Tibial artery (tissue), 4 donors: Measurements from ENCODE around the gene RCAN2.

ENCODE experiments used
- DNase-seq, 2 donors: peaks; one replicate each; pipeline ENCODE4 v3.0.0-alpha.2; 2019
- H3K27ac ChIP-seq, 2 donors: fragments of 200-600 bp; sonication (generic) in 1 of 2; 1 replicate in 1 of 2; 2 replicates in 1 of 2; pipeline ENCODE4 v1.5.1; 2018 to 2019; ENCODE audit warnings: mild to moderate bottlenecking in 1 of 2
- H3K27me3 ChIP-seq, 2 donors: fragments of 200-600 bp; sonication (generic) in 1 of 2; one replicate each; pipeline versions ENCODE4 v1.5.1 to v1.6.0; 2016 to 2019
- H3K36me3 ChIP-seq, 3 donors: fragments of 200-600 bp; sonication (generic) in 2 of 3; one replicate each; pipeline ENCODE4 v1.5.1; 2016 to 2019; ENCODE audit warnings: mild to moderate bottlenecking in 2 of 3
- H3K4me1 ChIP-seq, 4 donors: fragments of 200-600 bp; sonication (generic) in 2 of 4; 1 replicate in 3 of 4; 2 replicates in 1 of 4; pipeline ENCODE4 v1.5.1; 2016 to 2019
- H3K4me3 ChIP-seq, 2 donors: fragments of 200-600 bp; sonication (generic) in 1 of 2; 1 replicate in 1 of 2; 2 replicates in 1 of 2; pipeline ENCODE4 v1.5.1; 2018 to 2019; ENCODE audit warnings: mild to moderate bottlenecking in 2 of 2
- H3K9me3 ChIP-seq, 3 donors: fragments of 200-600 bp; sonication (generic) in 1 of 3; one replicate each; pipeline ENCODE4 v1.5.1; 2016 to 2019
- CTCF ChIP-seq, 2 experiments: fragments of 200-600 bp in 1 of 2; fragments of 450-650 bp in 1 of 2; IDR thresholded peaks; one replicate each; pipeline ENCODE4 v1.5.1; 2017 to 2019; ENCODE audit warnings: antibody characterized with exemption in 2 of 2, mild to moderate bottlenecking in 1 of 2, moderate library complexity in 1 of 2
- intact Hi-C: fragments of 100-400 bp; cut with DNase I; formaldehyde crosslinking; loops from one replicate; pipeline ENCODE4 v1.15.0; 2023; ENCODE audit warnings: low total_unique reads

RCAN2 gene

GRCh38 chr6:46289898-46290297 lies 201.4 kb downstream of the RCAN2 start:
- no peak for TF ChIP-seq CTCF (IDR thresholded peaks at IDR 0.05)
- no peaks in the 10 kb centered on the region for H3K27me3 ChIP-seq
- H3K4me3 ChIP-seq, result no peak overlapping the region
- no peak overlapping the region for H3K27ac ChIP-seq
- H3K9me3 ChIP-seq, result no peaks in the 10 kb centered on the region
- H3K4me1 ChIP-seq, result peaks cover 0 to 66% (median 3%) of the 10 kb centered on the region in 4 donors
- no peak for DNase-seq
- no peaks in the 10 kb centered on the region for H3K36me3 ChIP-seq
- intact Hi-C loops, result no loop called here

- Histone ChIP-seq H3K4me3 (no peak overlapping the region), H3K9me3 (no peaks in the 10 kb centered on the region), H3K27ac (no peak overlapping the region), H3K4me1 (peaks cover 0 to 67% (median 3%) of the 10 kb centered on the region in 4 donors), H3K36me3 (no peaks in the 10 kb centered on the region), H3K27me3 (no peaks in the 10 kb centered on the region)
- DNase-seq, result no peak
- no peak for TF ChIP-seq CTCF (IDR thresholded peaks at IDR 0.05)
- intact Hi-C loops, result no loop called here
These were observed 202.4 kb downstream of the RCAN2 start for GRCh38 chr6:46288835-46289234.

- no peak for TF ChIP-seq CTCF (IDR thresholded peaks at IDR 0.05)
- Histone ChIP-seq H3K9me3 (no peaks in the 10 kb centered on the region), H3K4me3 (no peak overlapping the region), H3K4me1 (peaks cover 0 to 62% (median 3%) of the 10 kb centered on the region in 4 donors), H3K27ac (no peak overlapping the region), H3K27me3 (no peaks in the 10 kb centered on the region), H3K36me3 (no peaks in the 10 kb centered on the region)
- no peak for DNase-seq
- intact Hi-C loops, result no loop called here
These were observed 203.6 kb downstream of the RCAN2 start for GRCh38 chr6:46287681-46288080.

GRCh38 chr6:46287043-46287442 lies 204.2 kb downstream of the RCAN2 start:
- intact Hi-C loops, result no loop called here

GRCh38 chr6:46284475-46284874 lies 206.8 kb downstream of the RCAN2 start:
- Histone ChIP-seq H3K27ac (no peak overlapping the region), H3K4me1 (peaks cover 0 to 52% (median 0%) of the 10 kb centered on the region in 4 donors), H3K36me3 (no peaks in the 10 kb centered on the region), H3K4me3 (no peak overlapping the region), H3K27me3 (no peaks in the 10 kb centered on the region), H3K9me3 (no peaks in the 10 kb centered on the region)
- intact Hi-C loops, result no loop called here
- no peak for TF ChIP-seq CTCF (IDR thresholded peaks at IDR 0.05)
- no peak for DNase-seq

More at GRCh38 chr6:46287043-46287442, 204.2 kb downstream of the RCAN2 start:
- no peak for DNase-seq
- Histone ChIP-seq H3K4me3 (no peak overlapping the region), H3K4me1 (peaks cover 0 to 58% (median 3%) of the 10 kb centered on the region in 4 donors), H3K27me3 (no peaks in the 10 kb centered on the region), H3K36me3 (no peaks in the 10 kb centered on the region), H3K27ac (no peak overlapping the region), H3K9me3 (no peaks in the 10 kb centered on the region)
- no peak for TF ChIP-seq CTCF (IDR thresholded peaks at IDR 0.05)

GRCh38 chr6:46281110-46281509 lies 210.1 kb downstream of the RCAN2 start:
- Histone ChIP-seq H3K36me3 (peaks cover 0 to 4% (median 0%) of the 10 kb centered on the region in 3 donors), H3K27me3 (no peaks in the 10 kb centered on the region), H3K4me1 (peaks cover 0 to 49% (median 2%) of the 10 kb centered on the region in 4 donors), H3K9me3 (no peaks in the 10 kb centered on the region), H3K4me3 (no peak overlapping the region), H3K27ac (no peak overlapping the region)
- DNase-seq, result no peak
- no peak for TF ChIP-seq CTCF (IDR thresholded peaks at IDR 0.05)
- intact Hi-C loops, result no loop called here
